ENCODE data around the gene TPRA1. TPM values are rescaled to one million over a fixed set of nuclear protein-coding genes. Genes with fewer than 3 reads are reported as not detected.

TPRA1 gene
- polyA plus RNA-seq, 2 of the 4 experiments (the other 2 are of a cell fraction): 13.5 to 19.5 TPM

DNA sequence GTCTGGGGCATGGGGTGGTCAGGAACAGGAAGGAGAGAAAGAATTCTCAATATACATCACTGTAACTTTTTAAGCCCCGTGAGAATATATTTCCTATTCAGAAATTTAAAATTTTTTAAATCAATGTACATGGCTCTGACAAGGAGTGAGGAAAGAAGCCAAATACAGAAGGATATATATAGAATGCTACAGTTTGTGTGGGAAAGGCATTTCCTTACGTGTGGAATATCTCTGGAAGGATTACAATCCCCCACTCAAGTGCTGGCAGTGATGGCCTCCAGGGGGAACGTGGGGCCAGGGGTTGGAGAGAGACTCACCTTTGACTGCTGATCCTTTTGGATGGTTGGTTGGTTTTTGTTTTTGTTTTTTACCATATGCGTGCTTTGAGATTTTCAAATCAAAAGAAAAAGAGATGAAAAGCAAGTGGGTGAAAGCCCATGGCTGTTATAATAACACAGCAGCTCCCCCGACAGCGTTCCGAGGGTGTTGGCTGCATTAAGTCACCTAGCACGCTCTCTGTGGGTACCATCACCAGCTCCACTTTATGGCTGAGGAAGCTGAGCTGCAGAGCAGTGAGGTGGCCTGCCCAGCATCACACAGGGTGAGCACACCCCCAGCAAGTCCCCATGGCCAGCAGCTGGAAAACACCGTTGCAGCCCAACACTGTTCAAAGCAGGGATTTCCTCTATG is 39.9 kb downstream of the TPRA1 start:
- DNase-seq (ENCODE audit: low read depth in 1 of 2, low spot score in 1 of 2) (no peak), FAIRE-seq (no peak), ATAC-seq (no peak)
- H3K27ac ChIP-seq: no peak overlapping the region
- H3K4me2 ChIP-seq: no peak overlapping the region
- 81% methylated on average over 8 of the region's 9 CpGs for WGBS (ENCODE audit: missing lambda C conversion rate)
- H3K4me3 ChIP-seq: no peak overlapping the region
- H3K4me1 ChIP-seq: peaks cover 7% of the 10 kb centered on the region; the same call in 1 of the 3 replicates
- ChIA-PET CTCF (interaction anchor here (1.3 kb wide), 1 partner anchor 871 kb away, joined by 4 read pairs; no protein-coding TSS in a partner anchor), POLR2A (no interaction called here)
- H3K9me3 ChIP-seq: no peaks in the 10 kb centered on the region
- no peak for TF ChIP-seq ZFP36 (IDR thresholded peaks at IDR 0.05; ENCODE audit: borderline replicate concordance, partially characterized antibody)
- no peak for TF ChIP-seq CHD2 (IDR thresholded peaks at IDR 0.05; ENCODE audit: low read length, partially characterized antibody)

GRCh38 chr3:127549826-127550467 is 40.6 kb downstream of the TPRA1 start:
- no peak for ATAC-seq
- Histone ChIP-seq H3K27ac (no peak overlapping the region), H3K4me2 (no peak overlapping the region), H3K4me3 (no peak overlapping the region), H3K4me1 (peaks cover 7% of the 10 kb centered on the region; the same call in 1 of the 3 replicates), H3K9me3 (no peaks in the 10 kb centered on the region)
- 62% methylated on average over 9 of the region's 9 CpGs for WGBS (ENCODE audit: missing lambda C conversion rate)
- ChIA-PET POLR2A (no interaction called here), CTCF (interaction anchor here (4.3 kb wide), 1 partner anchor 13 kb away, joined by 42 read pairs; no protein-coding TSS in a partner anchor)
- peak in 1 of 2 experiments; percentile 12 for DNase-seq (ENCODE audit: low read depth in 1 of 2, low spot score in 1 of 2)
- FAIRE-seq: no peak
- no peak for TF ChIP-seq BHLHE40 (IDR thresholded peaks at IDR 0.05; ENCODE audit: low read depth, low read length)
- no peak for TF ChIP-seq JUNB (IDR thresholded peaks at IDR 0.05)
- no peak for TF ChIP-seq FOSB (CRISPR knock-in tag; IDR thresholded peaks at IDR 0.05)
- TF ChIP-seq NPAS2 (CRISPR knock-in tag; IDR thresholded peaks at IDR 0.05; ENCODE audit: borderline replicate concordance): no peak
- no peak for TF ChIP-seq SREBF2 (IDR thresholded peaks at IDR 0.05)
- no peak for TF ChIP-seq CTCF (IDR thresholded peaks at IDR 0.05)
- no peak for TF ChIP-seq PHF8 (IDR thresholded peaks at IDR 0.05; ENCODE audit: borderline replicate concordance, low read depth)
- TF ChIP-seq ESRRA (IDR thresholded peaks at IDR 0.05; ENCODE audit: borderline replicate concordance, low read length): no peak
- no peak for TF ChIP-seq TP53 (CRISPR knock-in tag; IDR thresholded peaks at IDR 0.05)
- no peak for TF ChIP-seq GATA3 (IDR thresholded peaks at IDR 0.05; ENCODE audit: borderline replicate concordance)
- no peak for TF ChIP-seq FOSL2 (IDR thresholded peaks at IDR 0.05)
- no peak for TF ChIP-seq FOSL2 (CRISPR knock-in tag; IDR thresholded peaks at IDR 0.05)
- TF ChIP-seq POLR2AphosphoS2 (conservative IDR thresholded peaks at IDR 0.05; ENCODE audit: low read length): no peak
- TF ChIP-seq REST (IDR thresholded peaks at IDR 0.05): no peak
- no peak for TF ChIP-seq HOXB13 (CRISPR knock-in tag; IDR thresholded peaks at IDR 0.05; ENCODE audit: low read depth)
- TF ChIP-seq KDM5A (IDR thresholded peaks at IDR 0.05): no peak
- TF ChIP-seq POLR2A (IDR thresholded peaks at IDR 0.05; ENCODE audit: low read length): no peak
- TF ChIP-seq CHD2 (IDR thresholded peaks at IDR 0.05; ENCODE audit: low read length, partially characterized antibody): no peak
- no peak for TF ChIP-seq ZNF302 (CRISPR knock-in tag; IDR thresholded peaks at IDR 0.05)

Measured in A549 (cell line).